ENCODE results near the gene SCIN.

The SCIN gene

DNA sequence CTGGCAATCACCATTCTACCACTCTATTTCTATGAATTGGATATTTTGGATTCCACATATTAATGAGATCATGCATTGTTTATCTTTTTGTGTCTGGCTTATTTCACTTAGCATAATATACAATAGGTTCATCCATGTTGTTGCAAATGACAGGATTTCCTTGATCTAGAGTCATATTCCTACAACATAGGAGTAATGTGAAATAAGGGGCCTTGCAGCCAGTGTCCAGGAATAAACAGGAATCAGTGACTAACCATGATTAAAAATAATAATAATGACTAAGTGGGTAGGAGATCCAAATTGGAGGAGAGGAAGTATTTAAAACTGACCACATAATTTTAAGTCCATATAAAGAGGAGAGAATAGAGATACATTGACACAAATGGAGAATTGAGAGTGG, 49.9 kb downstream of the SCIN start:
- DNase-seq (ENCODE audit: low read depth) = no peak
- H3K4me3 ChIP-seq (ENCODE audit: control insufficient read depth, low read depth, low read length) = no peak overlapping the region
- no peak for TF ChIP-seq CTCF (IDR thresholded peaks at IDR 0.05; ENCODE audit: control insufficient read depth, insufficient read depth, low read depth, low read length, missing control alignments)

DNA sequence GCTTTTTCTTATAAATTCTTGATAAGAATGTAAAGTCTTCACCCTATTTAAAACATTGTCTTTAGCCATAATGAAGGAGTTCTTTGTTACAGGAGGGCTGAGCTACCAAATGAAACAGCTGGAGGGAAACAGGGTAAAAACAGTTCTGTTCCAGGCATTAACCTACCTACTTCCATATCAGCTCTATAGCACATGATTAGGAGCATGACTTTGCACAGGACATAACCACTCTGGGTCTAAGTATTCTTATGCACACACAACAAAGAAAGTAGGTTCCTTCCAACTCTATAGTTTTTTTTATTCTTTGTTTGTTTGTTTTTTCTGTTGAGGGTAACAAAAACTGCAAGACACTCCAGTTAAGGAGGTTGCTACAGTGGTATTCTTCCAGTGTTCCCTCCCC, 52.7 kb downstream of the SCIN start:
- H3K4me3 ChIP-seq (ENCODE audit: control insufficient read depth, low read depth, low read length) = no peak overlapping the region

GRCh38 chr7:12623885-12624498, 53.5 kb downstream of the SCIN start:
- TF ChIP-seq CTCF (IDR thresholded peaks at IDR 0.05; ENCODE audit: control insufficient read depth, insufficient read depth, low read depth, low read length, missing control alignments) = peak; percentile 73
- no peak overlapping the region for H3K4me3 ChIP-seq (ENCODE audit: control insufficient read depth, low read depth, low read length)
- DNase-seq (ENCODE audit: low read depth) = no peak

More for the DNA sequence above, 52.7 kb downstream of the SCIN start:
- TF ChIP-seq CTCF (IDR thresholded peaks at IDR 0.05; ENCODE audit: control insufficient read depth, insufficient read depth, low read depth, low read length, missing control alignments) = no peak
- DNase-seq (ENCODE audit: low read depth) = no peak

GRCh38 chr7:12625836-12626235, 55.3 kb downstream of the SCIN start:
- no peak for TF ChIP-seq CTCF (IDR thresholded peaks at IDR 0.05; ENCODE audit: control insufficient read depth, insufficient read depth, low read depth, low read length, missing control alignments)
- no peak overlapping the region for H3K4me3 ChIP-seq (ENCODE audit: control insufficient read depth, low read depth, low read length)
- DNase-seq (ENCODE audit: low read depth) = no peak

DNA sequence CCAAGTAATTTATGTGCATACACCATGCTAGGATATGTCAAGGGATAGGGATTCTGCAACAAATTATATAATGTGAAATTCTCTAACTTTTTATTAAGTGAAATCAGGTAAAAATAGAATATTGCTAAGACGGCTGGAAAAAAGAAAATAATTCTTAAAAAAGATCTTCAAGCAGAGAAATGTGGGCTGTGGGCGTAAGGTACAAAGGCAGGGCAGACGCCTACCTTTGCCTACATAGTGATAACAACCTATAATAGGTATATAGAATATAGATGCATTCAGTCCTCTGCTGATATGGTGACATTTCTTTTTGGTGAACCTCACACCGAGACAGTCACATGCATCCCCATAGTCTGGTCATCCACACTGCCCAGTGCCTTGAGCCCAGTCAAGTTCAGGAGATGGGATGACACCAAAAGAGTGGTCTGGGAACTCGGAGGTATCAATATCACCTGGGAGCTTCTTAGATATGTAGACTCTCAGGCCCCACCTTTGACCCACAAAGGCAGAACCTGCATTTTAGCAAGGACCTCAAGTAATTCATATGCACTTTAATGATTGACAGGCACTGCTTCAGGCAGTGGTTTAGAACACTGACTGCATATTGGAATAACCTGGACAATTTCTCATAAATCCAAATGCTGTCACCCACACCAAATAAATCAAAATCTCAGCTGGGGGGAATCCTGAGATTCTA, 59.4 kb downstream of the SCIN start:
- TF ChIP-seq CTCF (IDR thresholded peaks at IDR 0.05; ENCODE audit: control insufficient read depth, insufficient read depth, low read depth, low read length, missing control alignments) = no peak
- H3K4me3 ChIP-seq (ENCODE audit: control insufficient read depth, low read depth, low read length) = no peak overlapping the region
- DNase-seq (ENCODE audit: low read depth) = no peak

GRCh38 chr7:12630513-12630819, 59.9 kb downstream of the SCIN start:
- no peak for DNase-seq (ENCODE audit: low read depth)
- no peak for TF ChIP-seq CTCF (IDR thresholded peaks at IDR 0.05; ENCODE audit: control insufficient read depth, insufficient read depth, low read depth, low read length, missing control alignments)
- H3K4me3 ChIP-seq (ENCODE audit: control insufficient read depth, low read depth, low read length) = no peak overlapping the region
